ENCODE results near the gene TRMU.

DNA sequence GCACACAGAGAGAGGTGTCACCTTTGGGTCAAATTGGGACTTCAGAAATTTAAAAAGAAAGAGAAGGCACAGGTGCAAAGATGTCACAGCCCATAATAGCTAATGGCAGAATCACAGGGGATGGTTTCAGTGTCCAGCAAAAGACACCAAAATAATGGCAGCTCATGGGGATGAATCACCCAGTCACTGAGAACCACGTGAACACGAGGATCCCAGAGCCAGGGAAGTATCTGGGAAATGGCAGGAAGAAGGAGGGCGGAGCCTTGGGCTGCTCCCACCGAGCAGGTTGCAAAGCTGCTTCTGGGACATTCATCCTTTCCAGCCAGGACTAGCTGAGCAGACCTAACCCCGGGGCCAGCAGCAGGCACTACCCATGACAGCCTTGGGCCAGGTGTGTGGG lies 45.6 kb downstream of the TRMU start:
- TF ChIP-seq POLR2A (IDR thresholded peaks at IDR 0.05) (no peak), CTCF (IDR thresholded peaks at IDR 0.05) (no peak)
